ENCODE data around the gene AADAT.

- TF ChIP-seq CTCF (IDR thresholded peaks at IDR 0.05), result no peak
- TF ChIP-seq POLR2AphosphoS5 (IDR thresholded peaks at IDR 0.05), result no peak
Measured at GRCh38 chr4:170049766-170050165, 40.0 kb downstream of the AADAT start.
